Daoy (cell line): ENCODE data around the gene CENPU. TPM values are rescaled to one million over a fixed set of nuclear protein-coding genes. Genes with fewer than 3 reads are reported as not detected.
A peak's percentile ranks its signal among the peaks of the same experiment; 100 is the strongest.

ENCODE experiments used
- DNase-seq: peaks from one replicate; pipeline ENCODE4 v3.0.0-alpha.2; 2015; ENCODE audit warnings: low read depth
- total RNA-seq: library from RNA; depleted of rRNA; stranded (reverse); fragments of >200 nt; shearing (Covaris generic); gene quantifications from 2 replicates; pipeline ENCODE4 v1.2.3, GENCODE V29; 2014; rRNA removed

CENPU gene
- total RNA-seq, 1 experiment from 2014 or later = 57.6 TPM

DNA sequence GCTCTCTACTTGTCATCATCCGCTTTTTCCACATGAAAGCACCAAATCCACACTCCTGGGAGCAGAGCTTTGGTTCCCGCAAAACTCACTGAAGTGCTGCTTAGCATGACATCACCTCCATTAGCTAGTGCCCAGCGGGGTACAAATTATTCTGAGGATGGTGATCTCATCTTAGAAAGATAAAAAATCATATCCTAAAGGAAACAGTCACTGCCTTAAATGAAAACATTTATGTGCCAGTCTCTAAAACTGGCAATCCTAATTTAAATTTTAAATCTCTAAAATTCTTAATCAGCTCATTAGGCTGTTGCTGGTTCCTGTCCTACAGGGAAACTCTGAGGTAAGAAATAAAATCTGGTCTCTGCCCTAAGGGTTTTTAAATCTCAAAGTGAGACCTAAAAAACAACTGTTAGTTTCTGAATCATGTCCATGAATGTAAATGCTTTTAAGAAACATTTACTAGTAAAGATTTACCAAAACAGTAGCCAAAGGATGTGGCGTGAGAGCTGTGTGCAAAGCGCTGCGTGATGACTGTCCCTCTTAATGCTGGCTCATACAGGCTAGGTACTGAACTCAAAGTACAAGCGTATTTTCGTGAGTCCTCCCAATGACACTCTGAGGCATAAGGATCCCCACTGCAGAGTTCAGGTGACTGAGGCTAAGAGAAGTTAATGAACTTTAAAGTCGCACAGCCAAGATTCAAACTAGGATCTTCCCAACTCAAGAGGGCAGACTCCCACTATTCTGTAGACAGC lies 89.2 kb downstream of the CENPU start:
- DNase-seq = peak; percentile 52

Other genes starting within 250 kb of the CENPU start
- gene CASP3, start 84.6 kb downstream of the CENPU start, total RNA-seq = 57.3 and 61.4 TPM in 2 replicates
- gene PRIMPOL, start 84.4 kb downstream of the CENPU start, total RNA-seq = 10.4 and 12.9 TPM in 2 replicates
- gene ACSL1, start 91.9 kb upstream of the CENPU start, total RNA-seq = 12.5 and 12.9 TPM in 2 replicates